BE2C (cell line): ENCODE measurements around the gene SUSD6.

Experiments used
- DNase-seq: peaks from one replicate; pipeline ENCODE4 v3.0.0-alpha.2; 2020
- H3K27me3 ChIP-seq: fragments of 250-450 bp; sonication (Bioruptor Pico); 2 replicates; pipeline ENCODE4 v1.5.1; 2020; ENCODE audit warnings: mild to moderate bottlenecking
- H3K36me3 ChIP-seq: fragments of 250-450 bp; sonication (Bioruptor Pico); 2 replicates; pipeline ENCODE4 v1.5.1; 2020; ENCODE audit warnings: mild to moderate bottlenecking
- H3K4me1 ChIP-seq: fragments of 250-450 bp; sonication (Bioruptor Pico); 2 replicates; pipeline ENCODE4 v1.5.1; 2020
- H3K4me3 ChIP-seq: 2 replicates; pipeline ENCODE4 v1.5.1; 2011; ENCODE audit warnings: low read depth, low read length
- H3K9me3 ChIP-seq: fragments of 250-450 bp; sonication (Bioruptor Pico); 2 replicates; pipeline ENCODE4 v1.5.1; 2020
- CTCF ChIP-seq: IDR thresholded peaks from 2 replicates; pipeline ENCODE4 v1.5.1; 2012; ENCODE audit warnings: mild to moderate bottlenecking, low read depth, low read length

The SUSD6 gene

GRCh38 chr14:69614592-69614991 lies 3.2 kb downstream of the SUSD6 start:
- no peaks in the 10 kb centered on the region for H3K27me3 ChIP-seq
- no peak for DNase-seq
- H3K4me3 ChIP-seq = no peak overlapping the region
- H3K4me1 ChIP-seq = no peaks in the 10 kb centered on the region
- no peaks in the 10 kb centered on the region for H3K9me3 ChIP-seq
- no peaks in the 10 kb centered on the region for H3K36me3 ChIP-seq
- no peak for TF ChIP-seq CTCF

- DNase-seq = no peak
- Histone ChIP-seq H3K36me3 (no peaks in the 10 kb centered on the region), H3K9me3 (no peaks in the 10 kb centered on the region), H3K27me3 (no peaks in the 10 kb centered on the region), H3K4me3 (no peak overlapping the region), H3K4me1 (peaks cover 5% of the 10 kb centered on the region)
- no peak for TF ChIP-seq CTCF
Measured at GRCh38 chr14:69615121-69615495, 3.7 kb downstream of the SUSD6 start.

DNA sequence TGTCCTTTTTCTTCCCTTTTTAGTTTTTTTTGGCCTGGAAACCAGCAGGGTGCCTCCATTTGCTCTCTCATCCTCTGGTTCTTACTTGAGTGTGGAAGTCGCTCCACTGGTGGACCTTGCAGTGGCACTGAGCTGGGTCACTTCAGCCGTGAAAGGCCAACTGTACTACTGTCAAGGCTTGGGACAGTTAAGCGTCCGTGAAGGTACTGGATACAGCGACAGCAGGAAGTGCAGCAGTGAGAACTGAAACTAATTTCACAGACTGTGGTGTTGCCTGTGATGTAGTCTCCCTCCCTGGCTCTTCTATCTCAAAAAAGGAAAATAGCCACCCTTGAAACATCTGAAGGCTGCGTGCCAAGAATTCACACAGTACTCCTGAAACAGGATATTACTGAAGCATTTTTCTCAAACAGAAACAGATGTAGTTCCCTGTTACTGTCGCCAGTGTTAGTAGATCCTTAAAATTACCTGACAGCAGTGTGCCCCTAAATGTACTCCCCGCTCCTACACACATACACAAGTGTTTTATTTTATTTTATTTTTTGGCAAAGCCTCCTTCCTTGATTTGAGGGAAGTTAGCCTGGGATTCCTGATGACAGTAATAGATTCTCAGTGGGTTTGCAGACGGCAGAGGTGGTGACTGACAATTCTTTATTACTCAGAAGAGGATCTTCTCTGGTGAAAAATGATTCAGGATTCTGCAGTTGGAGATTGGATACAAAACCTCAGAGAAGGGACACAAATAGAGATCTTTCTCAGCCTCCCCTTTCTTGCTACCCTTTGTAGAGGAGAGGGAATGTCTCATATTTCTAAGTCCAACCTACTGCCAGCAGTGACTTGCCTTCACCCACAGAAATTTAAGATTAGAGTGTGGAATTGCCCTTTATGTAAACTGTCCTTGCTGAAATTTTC lies 4.4 kb downstream of the SUSD6 start:
- no peaks in the 10 kb centered on the region for H3K36me3 ChIP-seq
- H3K4me1 ChIP-seq = peaks cover 11% of the 10 kb centered on the region
- TF ChIP-seq CTCF = no peak
- no peaks in the 10 kb centered on the region for H3K9me3 ChIP-seq
- no peak overlapping the region for H3K4me3 ChIP-seq
- no peaks in the 10 kb centered on the region for H3K27me3 ChIP-seq
- DNase-seq = no peak

DNA sequence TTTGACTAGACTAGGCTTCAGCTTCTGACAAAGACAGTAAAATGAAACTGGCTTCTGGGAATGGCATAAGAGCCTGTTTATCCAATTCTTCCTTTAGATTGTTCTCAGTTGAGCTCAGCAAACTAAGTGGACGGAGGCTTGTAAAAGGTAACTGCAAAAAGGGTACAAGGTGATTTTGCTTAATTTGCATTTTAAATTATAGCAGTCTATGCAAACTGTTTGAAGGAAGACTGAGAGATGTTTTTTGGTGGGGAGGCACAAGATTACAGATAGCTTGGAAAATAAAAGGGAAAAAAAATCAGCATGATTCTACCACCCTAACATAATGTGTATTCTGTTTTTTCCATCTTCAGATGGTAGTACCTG lies 5.0 kb downstream of the SUSD6 start:
- Histone ChIP-seq H3K4me3 (no peak overlapping the region), H3K36me3 (no peaks in the 10 kb centered on the region)
- no peak for DNase-seq

GRCh38 chr14:69617796-69618195 lies 6.4 kb downstream of the SUSD6 start:
- Histone ChIP-seq H3K9me3 (no peaks in the 10 kb centered on the region), H3K4me1 (peaks cover 12% of the 10 kb centered on the region)
- no peak for DNase-seq

More for the DNA sequence above, 5.0 kb downstream of the SUSD6 start:
- Histone ChIP-seq H3K27me3 (no peaks in the 10 kb centered on the region), H3K9me3 (no peaks in the 10 kb centered on the region), H3K4me1 (peaks cover 12% of the 10 kb centered on the region)
- TF ChIP-seq CTCF = no peak

More at GRCh38 chr14:69617796-69618195, 6.4 kb downstream of the SUSD6 start:
- no peaks in the 10 kb centered on the region for H3K36me3 ChIP-seq
- H3K4me3 ChIP-seq = no peak overlapping the region
- no peak for TF ChIP-seq CTCF
- H3K27me3 ChIP-seq = no peaks in the 10 kb centered on the region
